LHCN-M2 (cell line): ENCODE measurements around the gene RELCH. TPM values are rescaled to one million over a fixed set of nuclear protein-coding genes. Genes with fewer than 3 reads are reported as not detected.

Source experiments
- DNase-seq: peaks from one replicate; pipeline ENCODE4 v3.0.0-alpha.2; 2012; ENCODE audit warnings: low read depth
- total RNA-seq: library from RNA; depleted of rRNA; stranded (reverse); fragments of >200 nt; gene quantifications from 2 replicates; pipeline ENCODE4 v1.2.3, GENCODE V29; 2014

Gene RELCH
- total RNA-seq, 1 experiment from 2014 or later: 25.5 TPM

DNA sequence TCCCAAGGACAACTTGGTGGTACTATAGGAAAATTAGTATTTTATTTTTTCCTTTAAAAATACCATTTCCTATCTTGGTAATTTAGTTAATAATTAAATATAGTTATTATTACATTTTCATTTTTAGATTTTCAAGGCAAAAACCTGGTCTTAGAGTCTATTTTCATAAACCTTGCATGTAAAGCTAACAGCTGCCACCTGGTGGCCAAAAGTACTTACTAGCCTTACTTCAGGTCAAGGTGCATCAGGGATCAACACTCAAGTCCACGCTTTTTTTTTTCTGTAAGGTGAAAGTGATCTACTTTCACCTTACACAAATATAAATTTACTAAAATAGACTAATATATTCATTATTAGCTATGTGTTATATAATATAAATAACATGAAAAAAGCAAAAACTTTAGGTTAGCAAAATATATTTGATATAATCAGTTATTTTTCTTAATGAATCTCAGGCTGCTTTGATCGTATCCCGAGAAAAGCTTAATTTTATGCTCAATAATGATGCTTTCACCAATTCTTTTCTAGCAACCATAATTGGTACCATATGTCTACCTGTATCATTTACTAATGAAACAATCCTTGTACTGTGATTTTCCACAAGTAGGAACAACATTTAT is 62.5 kb downstream of the RELCH start:
- peak; percentile 58 for DNase-seq

DNA sequence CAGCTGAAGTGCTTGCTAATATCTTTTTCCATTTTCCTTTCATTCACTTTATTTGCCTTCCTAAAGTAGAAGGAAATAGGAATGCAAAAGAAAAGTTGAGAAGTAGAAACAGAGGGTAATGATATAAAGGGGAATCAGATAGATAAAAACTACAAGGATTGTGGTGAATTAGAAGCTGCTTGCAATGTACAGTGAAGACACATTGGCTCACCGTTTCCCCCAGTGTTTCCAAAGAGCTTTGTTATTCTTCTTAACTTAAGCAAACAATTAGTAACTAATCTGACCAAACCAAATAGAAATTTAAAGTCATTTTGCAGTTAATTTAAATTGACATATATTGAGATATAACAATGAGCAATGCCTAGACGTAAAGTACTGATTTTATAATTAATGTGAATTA is 63.4 kb downstream of the RELCH start:
- DNase-seq: no peak

GRCh38 chr18:62258093-62258492 is 71.0 kb downstream of the RELCH start:
- DNase-seq: no peak

DNA sequence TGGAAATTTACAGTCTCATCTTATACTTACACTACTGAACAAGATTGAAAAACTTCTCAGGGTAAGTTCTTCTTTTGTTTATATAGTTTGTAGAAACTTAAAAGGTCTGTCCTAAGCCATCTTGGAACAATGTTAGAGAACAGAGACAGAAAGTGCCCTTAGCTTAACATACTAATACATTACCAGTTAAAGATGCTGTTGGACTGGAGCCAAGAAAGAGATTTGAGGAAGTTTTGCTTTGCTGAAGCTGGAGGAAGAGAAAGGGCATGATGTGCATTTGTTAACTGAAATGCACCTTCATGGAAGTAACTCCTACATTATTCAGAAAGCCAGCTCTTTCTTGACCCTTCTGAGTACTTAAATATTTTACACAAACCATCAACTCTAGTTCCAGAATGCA is 71.6 kb downstream of the RELCH start:
- DNase-seq: no peak

- DNase-seq: no peak
Measured at GRCh38 chr18:62262061-62262460, 75.0 kb downstream of the RELCH start.

DNA sequence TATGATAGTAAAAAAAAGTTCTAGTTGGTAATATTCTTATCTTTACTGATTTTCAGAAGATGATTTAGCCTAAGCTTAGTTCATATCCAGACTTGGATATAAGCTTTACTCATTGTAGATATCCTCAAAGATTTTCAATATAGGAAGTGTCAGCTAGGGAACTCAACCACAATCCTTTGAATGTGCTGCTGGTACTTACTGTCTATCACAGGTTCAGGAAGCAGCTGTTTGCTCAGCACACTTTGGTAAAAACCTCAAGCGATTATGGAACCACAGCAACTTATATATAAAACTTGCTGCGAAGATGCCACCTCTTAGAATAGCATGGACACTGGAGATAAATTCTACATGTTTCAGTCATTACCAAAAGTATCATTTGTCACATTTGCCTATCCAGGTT is 77.9 kb downstream of the RELCH start:
- peak; percentile 26 for DNase-seq

DNA sequence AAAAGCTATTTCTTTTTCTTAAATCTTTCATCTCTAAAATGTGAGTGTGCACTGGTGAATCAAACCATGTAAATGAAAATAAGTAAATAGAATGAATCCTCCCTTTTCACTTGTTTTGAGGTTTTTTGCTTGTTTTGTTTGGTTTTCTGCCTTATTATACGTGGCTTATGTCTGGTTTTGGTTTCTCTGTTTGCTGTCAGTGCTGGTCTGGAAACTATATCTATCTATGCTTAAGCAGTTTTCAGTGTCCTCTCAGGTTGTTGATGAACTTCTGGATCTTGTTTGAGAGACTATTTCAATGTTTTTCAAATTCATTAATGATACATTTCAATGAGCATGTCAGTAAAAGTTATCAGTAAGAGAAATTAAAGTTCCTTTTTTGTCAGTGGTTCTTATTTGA is 90.0 kb downstream of the RELCH start:
- DNase-seq: no peak

- DNase-seq: no peak
Measured at GRCh38 chr18:62279561-62279960, 92.5 kb downstream of the RELCH start.

DNA sequence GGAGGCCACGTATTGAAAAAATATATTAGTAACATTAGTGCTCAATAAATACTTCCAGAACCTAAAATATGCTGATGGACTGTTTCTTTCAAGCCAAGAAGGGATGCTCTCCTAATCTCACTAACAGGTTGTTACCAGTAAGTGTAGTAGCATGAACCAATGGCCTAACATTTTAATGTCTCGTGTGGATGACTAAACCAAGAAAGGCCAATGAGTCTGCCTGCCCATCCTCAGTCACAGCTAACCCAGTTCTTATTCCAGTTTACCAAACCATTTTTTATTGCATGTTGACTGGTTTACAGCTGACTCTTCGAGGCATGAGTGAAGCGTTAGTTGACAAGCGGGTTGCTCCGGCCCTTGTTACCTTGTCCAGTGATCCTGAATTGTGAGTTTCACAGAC is 93.0 kb downstream of the RELCH start:
- no peak for DNase-seq

GRCh38 chr18:62280786-62281185 is 93.7 kb downstream of the RELCH start:
- no peak for DNase-seq

GRCh38 chr18:62281684-62282083 is 94.6 kb downstream of the RELCH start:
- peak; percentile 81 for DNase-seq

GRCh38 chr18:62282188-62282629 is 95.2 kb downstream of the RELCH start:
- peak; percentile 46 for DNase-seq

GRCh38 chr18:62284637-62285036 is 97.6 kb downstream of the RELCH start:
- no peak for DNase-seq

GRCh38 chr18:62285281-62285680 is 98.2 kb downstream of the RELCH start:
- no peak for DNase-seq

GRCh38 chr18:62287781-62288664 is 101.0 kb downstream of the RELCH start:
- no peak for DNase-seq

DNA sequence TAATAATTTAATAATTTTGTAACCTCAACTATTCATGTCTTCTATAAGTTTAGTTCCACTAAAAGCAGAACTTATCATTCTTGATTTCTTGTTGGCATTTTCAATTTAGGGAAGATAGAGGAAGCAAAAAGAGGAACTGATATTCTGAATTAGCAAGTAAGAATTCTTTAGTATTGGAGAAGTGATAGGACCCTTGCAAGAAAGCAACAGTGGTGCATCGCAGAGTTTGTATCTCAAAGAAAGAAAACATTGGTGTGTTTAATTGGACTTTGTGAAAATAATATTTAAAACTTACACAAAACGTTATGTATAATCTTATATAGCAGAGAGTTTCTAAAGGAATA is 101.6 kb downstream of the RELCH start:
- no peak for DNase-seq

DNA sequence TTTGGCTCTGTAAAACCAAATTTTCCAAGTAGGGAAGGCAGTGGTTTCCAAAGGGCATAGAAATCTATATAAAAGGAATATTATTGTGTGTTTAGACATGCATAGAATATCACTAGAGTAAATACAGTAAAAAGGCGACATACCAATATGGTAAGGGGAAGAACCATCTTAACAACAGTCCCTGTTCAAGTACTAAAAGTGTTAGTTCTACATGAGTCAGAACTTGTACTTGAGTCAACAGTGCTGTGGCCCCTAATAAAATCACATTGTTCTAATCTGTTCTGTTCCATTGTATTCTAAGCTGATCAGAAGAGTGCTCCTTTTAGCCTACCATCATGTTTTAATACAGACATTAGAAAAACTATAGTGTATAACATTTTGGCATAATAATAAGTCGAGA is 102.0 kb downstream of the RELCH start:
- DNase-seq: no peak

GRCh38 chr18:62294073-62294472 is 107.0 kb downstream of the RELCH start:
- DNase-seq: no peak

DNA sequence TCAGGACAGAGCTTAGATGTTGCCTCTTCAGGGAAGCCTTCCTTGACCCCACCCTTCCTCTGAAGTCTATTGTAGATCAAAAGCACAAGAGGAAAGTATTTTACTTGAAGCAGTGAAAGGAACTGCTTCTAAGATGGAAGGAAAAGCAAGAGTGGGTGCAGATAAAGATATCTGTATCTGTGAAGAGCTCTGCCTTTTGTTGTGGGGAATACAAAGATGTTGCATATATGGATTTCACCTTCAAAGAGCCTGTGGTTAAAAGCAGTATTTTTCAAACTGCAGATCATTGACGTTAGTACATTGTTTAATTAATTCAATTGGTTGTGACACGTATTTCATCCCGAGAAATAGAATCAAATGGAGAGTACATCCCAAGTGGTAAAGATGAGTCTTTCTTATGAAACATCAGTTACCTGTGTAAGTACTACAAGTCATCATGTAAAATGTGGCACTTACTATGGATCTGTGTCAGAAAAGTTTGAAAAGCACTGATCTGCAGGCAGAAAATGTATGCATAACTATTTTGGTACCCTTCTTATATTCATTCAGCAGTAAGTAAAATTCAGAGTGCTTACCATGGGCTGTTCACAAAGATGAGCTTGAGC is 113.4 kb downstream of the RELCH start:
- no peak for DNase-seq

DNA sequence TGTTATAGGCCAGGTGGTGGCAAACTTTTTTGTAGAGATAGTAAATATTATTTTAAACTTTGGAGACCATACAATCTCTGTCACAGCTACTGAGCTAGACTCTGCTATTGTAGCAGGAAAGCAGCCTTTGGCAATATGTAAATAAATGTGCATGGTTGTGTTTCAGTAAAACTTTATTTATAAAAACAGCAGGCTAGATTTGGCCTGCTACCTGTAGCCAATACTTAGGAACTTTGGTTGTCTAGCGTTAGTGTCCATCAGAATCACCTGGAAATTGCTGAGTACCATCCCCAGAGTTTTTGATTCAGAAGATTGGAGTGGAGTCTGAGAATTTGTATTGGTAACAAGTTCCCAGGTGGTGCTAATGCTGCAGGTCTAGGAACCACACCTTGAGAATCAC is 114.3 kb downstream of the RELCH start:
- DNase-seq: no peak

GRCh38 chr18:62312851-62313250 is 125.8 kb downstream of the RELCH start:
- no peak for DNase-seq

DNA sequence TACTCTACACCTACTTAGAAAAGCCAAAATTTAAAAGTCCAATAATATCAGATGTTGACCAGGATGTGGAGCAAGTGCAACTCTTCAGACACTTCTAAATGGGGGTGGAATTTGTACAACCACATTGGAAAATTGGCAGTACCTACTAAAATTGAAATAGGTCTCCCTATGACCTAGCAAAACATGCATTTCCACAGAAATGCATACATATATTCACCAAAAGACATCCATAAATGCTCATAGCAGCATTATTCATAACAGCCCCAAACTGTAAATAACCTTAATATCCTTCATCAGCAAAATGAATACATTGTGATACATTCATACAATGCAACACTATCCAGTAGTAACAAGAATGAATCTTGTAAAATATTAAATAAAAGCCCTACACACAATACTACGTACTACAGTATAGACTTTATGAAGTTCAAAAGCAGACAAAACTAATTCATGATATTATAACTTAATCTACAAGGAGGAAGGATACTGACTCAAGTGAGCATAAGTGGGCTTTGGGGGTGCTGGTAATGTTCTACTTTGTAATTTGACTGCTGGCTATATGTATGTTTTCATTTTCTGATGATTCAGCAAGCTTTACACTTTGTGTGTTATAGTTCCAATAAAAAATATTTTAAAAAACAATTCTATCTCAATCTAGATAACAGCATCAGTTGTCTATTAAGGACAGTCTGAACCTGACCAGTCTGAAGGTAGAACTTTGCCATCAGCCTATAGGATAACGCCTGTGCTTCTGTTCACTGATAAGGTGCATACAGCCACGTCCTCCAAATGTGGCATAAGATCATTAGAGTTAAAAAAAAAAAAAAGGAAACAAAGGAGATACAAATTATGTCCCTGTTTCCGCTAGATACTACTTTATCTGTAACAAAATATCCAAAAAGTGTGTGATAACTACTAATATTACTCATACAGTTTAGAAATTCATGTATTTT is 131.4 kb downstream of the RELCH start:
- DNase-seq: no peak
